HepG2 (cell line): ENCODE results near the gene HEXD. TPM values are rescaled to one million over a fixed set of nuclear protein-coding genes. Genes with fewer than 3 reads are reported as not detected.

ENCODE experiments used
- CCAR2 ChIP-seq: fragments of 200-400 bp; formaldehyde crosslinking; optimal IDR thresholded peaks from 2 replicates; pipeline ENCODE3; 2018; ENCODE audit warnings: low read depth, mild to moderate bottlenecking, low read length, moderate library complexity
- FOXA1 ChIP-seq, 2 experiments: fragments of 450-650 bp in 1 of 2; sonication (generic) in 1 of 2; formaldehyde crosslinking in 1 of 2; IDR thresholded peaks; 2 replicates each; pipeline versions ENCODE4 v1.4.0 to v1.6.1; 2016 to 2020; ENCODE audit warnings: missing genetic modification reagents in 1 of 2
- GATAD1 ChIP-seq: IDR thresholded peaks from 2 replicates; pipeline ENCODE4 v1.6.1; 2016; ENCODE audit warnings: missing genetic modification reagents, missing compliant biosample characterization
- HNRNPH1 ChIP-seq: fragments of 200-400 bp; formaldehyde crosslinking; optimal IDR thresholded peaks from 2 replicates; pipeline ENCODE3; 2017; ENCODE audit warnings: mild to moderate bottlenecking, low read depth, low read length
- JUND ChIP-seq: sonication (generic); formaldehyde crosslinking; IDR thresholded peaks from 2 replicates; pipeline ENCODE4 v1.8.0; 2022; ENCODE audit warnings: mild to moderate bottlenecking, missing genetic modification reagents
- KMT2B ChIP-seq: IDR thresholded peaks from 2 replicates; pipeline ENCODE4 v1.6.1; 2016; ENCODE audit warnings: missing genetic modification reagents, missing compliant biosample characterization
- PHB2 ChIP-seq: fragments of 450-650 bp; IDR thresholded peaks from 2 replicates; pipeline ENCODE4 v1.6.1; 2018; ENCODE audit not compliant: partially characterized antibody
- RCOR2 ChIP-seq: IDR thresholded peaks from 2 replicates; pipeline ENCODE4 v1.6.1; 2016; ENCODE audit warnings: missing biosample characterization, missing genetic modification reagents
- TAF15 ChIP-seq: fragments of 200-400 bp; formaldehyde crosslinking; IDR thresholded peaks from one replicate; pipeline ENCODE4 v1.6.1; 2018; ENCODE audit warnings: mild to moderate bottlenecking, low read depth, low read length; ENCODE audit not compliant: poor library complexity, severe bottlenecking
- ZC3H13 ChIP-seq: sonication (generic); formaldehyde crosslinking; IDR thresholded peaks from 2 replicates; pipeline ENCODE4 v1.8.1; 2023; ENCODE audit warnings: mild to moderate bottlenecking, missing genetic modification reagents, moderate library complexity
- ZNF121 ChIP-seq: sonication (generic); formaldehyde crosslinking; IDR thresholded peaks from 2 replicates; pipeline ENCODE4 v1.5.0; 2020; ENCODE audit warnings: mild to moderate bottlenecking, missing genetic modification reagents
- ZNF207 ChIP-seq: fragments of 450-650 bp; IDR thresholded peaks from 2 replicates; pipeline ENCODE4 v1.6.1; 2016; ENCODE audit warnings: antibody characterized with exemption, borderline replicate concordance
- ZNF451 ChIP-seq: sonication (generic); formaldehyde crosslinking; IDR thresholded peaks from 2 replicates; pipeline ENCODE4 v1.5.0; 2020; ENCODE audit warnings: mild to moderate bottlenecking, missing genetic modification reagents
- ZNF550 ChIP-seq: sonication (generic); formaldehyde crosslinking; IDR thresholded peaks from 2 replicates; pipeline ENCODE4 v1.4.0; 2020; ENCODE audit warnings: mild to moderate bottlenecking, missing genetic modification reagents, borderline replicate concordance
- polyA plus RNA-seq, 8 experiments: library from polyadenylated mRNA; depleted of rRNA in 3 of 8; stranded (reverse) in 7 of 8; unstranded in 1 of 8; fragments of >200 nt; fragmentation: Illumina TruSeq in 4 of 8; extraction: Trizol in 4 of 8; gene quantifications; 2 replicates each; pipeline versions ENCODE4 v1.2.1 to v1.2.3, GENCODE V29; 2011 to 2016; ENCODE audit warnings: low read depth in 4 of 8, missing spikeins in 1 of 8, mixed read lengths in 1 of 8; ENCODE audit not compliant: insufficient read depth in 1 of 8
- total RNA-seq, 5 experiments: library from RNA; depleted of rRNA; stranded (reverse); fragments of >200 nt; fragmentation: Illumina TruSeq; extraction: Trizol; gene quantifications; 2 replicates each; pipeline ENCODE4 v1.2.3, GENCODE V29; 2016; ENCODE audit warnings: low read depth in 1 of 5
- TF ChIP-seq, protein P1 (sequence below): IDR thresholded peaks from 2 replicates; pipeline ENCODE4 v1.6.1; 2016; ENCODE audit warnings: missing compliant biosample characterization, missing genetic modification reagents, borderline replicate concordance
- TF ChIP-seq, protein P2 (sequence below): sonication (generic); formaldehyde crosslinking; IDR thresholded peaks from 2 replicates; pipeline ENCODE4 v1.8.0; 2022; ENCODE audit warnings: mild to moderate bottlenecking, missing genetic modification reagents
- TF ChIP-seq, protein P3 (sequence below): sonication (generic); formaldehyde crosslinking; IDR thresholded peaks from 2 replicates; pipeline ENCODE4 v1.4.0; 2020; ENCODE audit warnings: missing genetic modification reagents
- TF ChIP-seq, protein P4 (sequence below): sonication (generic); formaldehyde crosslinking; IDR thresholded peaks from 2 replicates; pipeline ENCODE4 v1.4.0; 2020; ENCODE audit warnings: mild to moderate bottlenecking, missing genetic modification reagents
- TF ChIP-seq, protein P5 (sequence below): sonication (generic); formaldehyde crosslinking; IDR thresholded peaks from 2 replicates; pipeline ENCODE4 v1.5.1; 2020; ENCODE audit warnings: mild to moderate bottlenecking, missing genetic modification reagents, moderate library complexity

HEXD gene
- total and polyA plus RNA-seq, 2 of the 13 experiments (the other 11 are each of a cell fraction or from before 2014, with no cell fraction given) = 22.3 to 41.8 TPM

DNA sequence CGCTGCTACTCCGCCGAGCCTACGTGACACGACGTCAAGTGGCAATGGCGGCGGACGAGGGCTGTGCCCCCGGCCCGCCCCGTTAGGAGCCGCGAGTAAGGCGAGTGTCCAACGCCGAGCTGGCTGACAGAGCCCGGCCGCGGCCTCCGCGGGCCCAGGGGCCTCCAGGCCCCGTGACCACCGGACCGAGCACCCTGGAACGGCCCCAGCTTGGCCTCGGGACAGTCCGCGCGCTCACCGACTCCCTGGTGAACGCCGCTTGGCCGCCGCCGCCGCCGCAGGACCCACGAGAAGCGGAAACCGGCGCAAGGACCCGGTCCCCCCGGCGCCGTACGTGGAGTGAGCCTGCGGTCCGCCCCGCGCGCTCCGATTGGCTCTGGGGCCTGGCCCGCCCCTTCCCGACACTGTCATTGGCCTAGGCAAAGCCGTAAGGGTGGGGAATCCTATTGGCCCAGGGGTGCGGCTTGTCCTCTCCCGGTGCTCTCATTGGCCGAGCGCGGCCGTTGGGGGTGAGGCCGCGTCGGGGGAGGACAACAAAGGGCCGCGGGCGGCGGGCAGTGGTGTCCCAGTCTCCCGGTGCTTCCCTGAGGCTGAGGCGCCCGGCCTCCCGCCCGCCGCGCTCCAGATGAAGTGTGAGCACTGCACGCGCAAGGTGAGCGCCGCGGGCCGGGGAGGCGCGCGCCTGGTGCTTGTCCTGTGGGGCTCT lies 40.2 kb downstream of the HEXD start, which contains the start of gene NARF (continued):
- TF ChIP-seq, protein P1, sequence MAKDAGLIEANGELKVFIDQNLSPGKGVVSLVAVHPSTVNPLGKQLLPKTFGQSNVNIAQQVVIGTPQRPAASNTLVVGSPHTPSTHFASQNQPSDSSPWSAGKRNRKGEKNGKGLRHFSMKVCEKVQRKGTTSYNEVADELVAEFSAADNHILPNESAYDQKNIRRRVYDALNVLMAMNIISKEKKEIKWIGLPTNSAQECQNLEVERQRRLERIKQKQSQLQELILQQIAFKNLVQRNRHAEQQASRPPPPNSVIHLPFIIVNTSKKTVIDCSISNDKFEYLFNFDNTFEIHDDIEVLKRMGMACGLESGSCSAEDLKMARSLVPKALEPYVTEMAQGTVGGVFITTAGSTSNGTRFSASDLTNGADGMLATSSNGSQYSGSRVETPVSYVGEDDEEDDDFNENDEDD (CRISPR knock-in tag) = peak; percentile 29
- TF ChIP-seq, protein P2, sequence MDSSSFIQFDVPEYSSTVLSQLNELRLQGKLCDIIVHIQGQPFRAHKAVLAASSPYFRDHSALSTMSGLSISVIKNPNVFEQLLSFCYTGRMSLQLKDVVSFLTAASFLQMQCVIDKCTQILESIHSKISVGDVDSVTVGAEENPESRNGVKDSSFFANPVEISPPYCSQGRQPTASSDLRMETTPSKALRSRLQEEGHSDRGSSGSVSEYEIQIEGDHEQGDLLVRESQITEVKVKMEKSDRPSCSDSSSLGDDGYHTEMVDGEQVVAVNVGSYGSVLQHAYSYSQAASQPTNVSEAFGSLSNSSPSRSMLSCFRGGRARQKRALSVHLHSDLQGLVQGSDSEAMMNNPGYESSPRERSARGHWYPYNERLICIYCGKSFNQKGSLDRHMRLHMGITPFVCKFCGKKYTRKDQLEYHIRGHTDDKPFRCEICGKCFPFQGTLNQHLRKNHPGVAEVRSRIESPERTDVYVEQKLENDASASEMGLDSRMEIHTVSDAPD (CRISPR knock-in tag) = peak; percentile 76; the same call in 1 of the 2 replicates
- TF ChIP-seq, protein P3, sequence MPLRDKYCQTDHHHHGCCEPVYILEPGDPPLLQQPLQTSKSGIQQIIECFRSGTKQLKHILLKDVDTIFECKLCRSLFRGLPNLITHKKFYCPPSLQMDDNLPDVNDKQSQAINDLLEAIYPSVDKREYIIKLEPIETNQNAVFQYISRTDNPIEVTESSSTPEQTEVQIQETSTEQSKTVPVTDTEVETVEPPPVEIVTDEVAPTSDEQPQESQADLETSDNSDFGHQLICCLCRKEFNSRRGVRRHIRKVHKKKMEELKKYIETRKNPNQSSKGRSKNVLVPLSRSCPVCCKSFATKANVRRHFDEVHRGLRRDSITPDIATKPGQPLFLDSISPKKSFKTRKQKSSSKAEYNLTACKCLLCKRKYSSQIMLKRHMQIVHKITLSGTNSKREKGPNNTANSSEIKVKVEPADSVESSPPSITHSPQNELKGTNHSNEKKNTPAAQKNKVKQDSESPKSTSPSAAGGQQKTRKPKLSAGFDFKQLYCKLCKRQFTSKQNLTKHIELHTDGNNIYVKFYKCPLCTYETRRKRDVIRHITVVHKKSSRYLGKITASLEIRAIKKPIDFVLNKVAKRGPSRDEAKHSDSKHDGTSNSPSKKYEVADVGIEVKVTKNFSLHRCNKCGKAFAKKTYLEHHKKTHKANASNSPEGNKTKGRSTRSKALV = peak; percentile 81
- TF ChIP-seq JUND (CRISPR knock-in tag) (no peak), ZNF207 (no peak), RCOR2 (no peak), KMT2B (CRISPR knock-in tag) (no peak; the same call in 1 of the 2 replicates), GATAD1 (peak; percentile 89), CCAR2 (no peak), TAF15 (no peak), PHB2 (no peak), ZNF550 (CRISPR knock-in tag) (0 out of 2 replicates have a peak, but pooled peaks have one; percentile 62), ZNF121 (CRISPR knock-in tag) (peak; percentile 70; the same call in 1 of the 2 replicates), ZC3H13 (CRISPR knock-in tag) (peak; percentile 42; the same call in 1 of the 2 replicates), HNRNPH1 (no peak), ZNF451 (peak; percentile 59; the same call in 1 of the 2 replicates), FOXA1 (IDR thresholded peaks at IDR 0.05) (no peak), FOXA1 (CRISPR knock-in tag; IDR thresholded peaks at IDR 0.05) (no peak)
- TF ChIP-seq, protein P4, sequence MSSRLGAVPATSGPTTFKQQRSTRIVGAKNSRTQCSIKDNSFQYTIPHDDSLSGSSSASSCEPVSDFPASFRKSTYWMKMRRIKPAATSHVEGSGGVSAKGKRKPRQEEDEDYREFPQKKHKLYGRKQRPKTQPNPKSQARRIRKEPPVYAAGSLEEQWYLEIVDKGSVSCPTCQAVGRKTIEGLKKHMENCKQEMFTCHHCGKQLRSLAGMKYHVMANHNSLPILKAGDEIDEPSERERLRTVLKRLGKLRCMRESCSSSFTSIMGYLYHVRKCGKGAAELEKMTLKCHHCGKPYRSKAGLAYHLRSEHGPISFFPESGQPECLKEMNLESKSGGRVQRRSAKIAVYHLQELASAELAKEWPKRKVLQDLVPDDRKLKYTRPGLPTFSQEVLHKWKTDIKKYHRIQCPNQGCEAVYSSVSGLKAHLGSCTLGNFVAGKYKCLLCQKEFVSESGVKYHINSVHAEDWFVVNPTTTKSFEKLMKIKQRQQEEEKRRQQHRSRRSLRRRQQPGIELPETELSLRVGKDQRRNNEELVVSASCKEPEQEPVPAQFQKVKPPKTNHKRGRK (CRISPR knock-in tag) = no peak
- TF ChIP-seq, protein P5, sequence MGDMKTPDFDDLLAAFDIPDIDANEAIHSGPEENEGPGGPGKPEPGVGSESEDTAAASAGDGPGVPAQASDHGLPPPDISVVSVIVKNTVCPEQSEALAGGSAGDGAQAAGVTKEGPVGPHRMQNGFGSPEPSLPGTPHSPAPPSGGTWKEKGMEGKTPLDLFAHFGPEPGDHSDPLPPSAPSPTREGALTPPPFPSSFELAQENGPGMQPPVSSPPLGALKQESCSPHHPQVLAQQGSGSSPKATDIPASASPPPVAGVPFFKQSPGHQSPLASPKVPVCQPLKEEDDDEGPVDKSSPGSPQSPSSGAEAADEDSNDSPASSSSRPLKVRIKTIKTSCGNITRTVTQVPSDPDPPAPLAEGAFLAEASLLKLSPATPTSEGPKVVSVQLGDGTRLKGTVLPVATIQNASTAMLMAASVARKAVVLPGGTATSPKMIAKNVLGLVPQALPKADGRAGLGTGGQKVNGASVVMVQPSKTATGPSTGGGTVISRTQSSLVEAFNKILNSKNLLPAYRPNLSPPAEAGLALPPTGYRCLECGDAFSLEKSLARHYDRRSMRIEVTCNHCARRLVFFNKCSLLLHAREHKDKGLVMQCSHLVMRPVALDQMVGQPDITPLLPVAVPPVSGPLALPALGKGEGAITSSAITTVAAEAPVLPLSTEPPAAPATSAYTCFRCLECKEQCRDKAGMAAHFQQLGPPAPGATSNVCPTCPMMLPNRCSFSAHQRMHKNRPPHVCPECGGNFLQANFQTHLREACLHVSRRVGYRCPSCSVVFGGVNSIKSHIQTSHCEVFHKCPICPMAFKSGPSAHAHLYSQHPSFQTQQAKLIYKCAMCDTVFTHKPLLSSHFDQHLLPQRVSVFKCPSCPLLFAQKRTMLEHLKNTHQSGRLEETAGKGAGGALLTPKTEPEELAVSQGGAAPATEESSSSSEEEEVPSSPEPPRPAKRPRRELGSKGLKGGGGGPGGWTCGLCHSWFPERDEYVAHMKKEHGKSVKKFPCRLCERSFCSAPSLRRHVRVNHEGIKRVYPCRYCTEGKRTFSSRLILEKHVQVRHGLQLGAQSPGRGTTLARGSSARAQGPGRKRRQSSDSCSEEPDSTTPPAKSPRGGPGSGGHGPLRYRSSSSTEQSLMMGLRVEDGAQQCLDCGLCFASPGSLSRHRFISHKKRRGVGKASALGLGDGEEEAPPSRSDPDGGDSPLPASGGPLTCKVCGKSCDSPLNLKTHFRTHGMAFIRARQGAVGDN (CRISPR knock-in tag) = peak; percentile 90
